KOPT-K1 (cell line): ENCODE data around the gene MLN.
A peak's percentile ranks its signal among the peaks of the same experiment; 100 is the strongest.

Experiments
- H3K27ac ChIP-seq: fragments of 200-600 bp; sonication (generic); 2 replicates; pipeline ENCODE4 v1.5.1; 2016; ENCODE audit warnings: antibody characterized with exemption, mild to moderate bottlenecking, low read depth, low read length; ENCODE audit not compliant: poor library complexity, severe bottlenecking
- H3K36me3 ChIP-seq: fragments of 200-600 bp; sonication (generic); 2 replicates; pipeline ENCODE4 v1.5.1; 2017; ENCODE audit warnings: antibody characterized with exemption, mild to moderate bottlenecking, low read length, moderate library complexity; ENCODE audit not compliant: insufficient read depth
- H3K9me3 ChIP-seq: fragments of 200-600 bp; sonication (generic); 2 replicates; pipeline ENCODE4 v1.5.1; 2017; ENCODE audit warnings: antibody characterized with exemption, low read length, mild to moderate bottlenecking; ENCODE audit not compliant: insufficient read depth, poor library complexity, severe bottlenecking

MLN gene

GRCh38 chr6:33791620-33792019 lies 12.2 kb downstream of the MLN start:
- no peak overlapping the region for H3K27ac ChIP-seq
- H3K36me3 ChIP-seq, result peaks cover 9% of the 10 kb centered on the region
- H3K9me3 ChIP-seq, result no peaks in the 10 kb centered on the region

- peaks cover 16% of the 10 kb centered on the region for H3K36me3 ChIP-seq
- H3K9me3 ChIP-seq, result no peaks in the 10 kb centered on the region
- no peak overlapping the region for H3K27ac ChIP-seq
These were observed 12.9 kb downstream of the MLN start for GRCh38 chr6:33790910-33791309.

GRCh38 chr6:33790379-33790778 lies 13.4 kb downstream of the MLN start:
- Histone ChIP-seq H3K27ac (no peak overlapping the region), H3K9me3 (no peaks in the 10 kb centered on the region), H3K36me3 (peaks cover 22% of the 10 kb centered on the region)

GRCh38 chr6:33789550-33789895 lies 14.3 kb downstream of the MLN start:
- no peaks in the 10 kb centered on the region for H3K9me3 ChIP-seq
- peak overlapping the region; percentile 87 for H3K27ac ChIP-seq
- peaks cover 30% of the 10 kb centered on the region for H3K36me3 ChIP-seq

DNA sequence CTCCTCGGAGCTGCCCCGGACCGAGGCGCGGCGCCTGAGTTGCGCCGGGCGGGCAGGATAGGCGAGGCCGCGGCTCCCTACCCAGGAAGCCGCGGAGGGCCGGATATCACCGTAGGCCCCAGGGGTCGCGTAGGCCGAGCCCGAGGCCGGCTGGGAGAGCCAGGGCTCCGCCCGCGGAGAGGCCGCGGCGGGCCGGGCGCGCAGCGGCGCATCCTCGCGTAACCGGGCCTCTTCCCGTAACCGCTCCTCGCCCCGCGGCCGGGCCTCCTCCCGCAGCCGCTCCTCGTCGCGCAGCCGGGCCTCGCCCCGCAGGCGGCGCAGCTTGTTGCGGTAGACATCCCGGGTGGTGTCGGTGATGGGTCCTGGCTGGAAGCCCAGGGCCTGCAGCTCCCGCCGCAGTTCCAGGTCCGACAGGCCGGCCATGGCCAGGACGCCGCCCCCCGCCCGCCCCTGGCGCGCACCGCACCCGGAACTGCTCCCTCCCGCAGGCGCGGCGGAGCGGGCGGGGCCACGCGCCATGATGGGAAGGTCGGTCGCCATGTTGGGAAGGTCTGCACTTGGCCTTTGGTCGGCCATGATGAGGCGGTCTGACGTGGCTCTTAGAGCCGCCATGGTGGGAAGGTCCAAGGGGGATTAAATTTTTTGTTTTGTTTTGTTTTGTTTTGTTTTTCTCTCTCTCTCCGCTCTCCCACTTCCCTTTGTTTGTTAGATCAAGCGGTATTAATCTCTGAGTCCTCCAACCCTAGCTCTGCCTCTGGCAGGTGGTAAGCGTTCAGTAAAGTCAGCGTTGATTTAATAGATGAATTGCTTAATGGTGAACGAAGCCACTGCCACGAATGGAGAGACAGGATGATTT lies 14.9 kb downstream of the MLN start, which contains the start of gene LEMD2:
Gene LEMD2 (minus strand): TSS at position 437 of the 856 bp plus-strand sequence. CDS start 14 bp downstream, at position 423.
- Histone ChIP-seq H3K9me3 (no peaks in the 10 kb centered on the region), H3K36me3 (peaks cover 36% of the 10 kb centered on the region)

GRCh38 chr6:33787954-33788693 lies 15.7 kb downstream of the MLN start:
- Histone ChIP-seq H3K27ac (peak overlapping the region; percentile 87), H3K36me3 (peaks cover 44% of the 10 kb centered on the region), H3K9me3 (no peaks in the 10 kb centered on the region)

More for the DNA sequence above, 14.9 kb downstream of the MLN start, which contains the start of gene LEMD2:
- H3K27ac ChIP-seq, result peak within 1 kb of the TSS; percentile 87

- Histone ChIP-seq H3K9me3 (no peaks in the 10 kb centered on the region), H3K27ac (peak overlapping the region; percentile 87), H3K36me3 (peaks cover 50% of the 10 kb centered on the region)
These were observed 16.4 kb downstream of the MLN start for GRCh38 chr6:33787346-33787953.

DNA sequence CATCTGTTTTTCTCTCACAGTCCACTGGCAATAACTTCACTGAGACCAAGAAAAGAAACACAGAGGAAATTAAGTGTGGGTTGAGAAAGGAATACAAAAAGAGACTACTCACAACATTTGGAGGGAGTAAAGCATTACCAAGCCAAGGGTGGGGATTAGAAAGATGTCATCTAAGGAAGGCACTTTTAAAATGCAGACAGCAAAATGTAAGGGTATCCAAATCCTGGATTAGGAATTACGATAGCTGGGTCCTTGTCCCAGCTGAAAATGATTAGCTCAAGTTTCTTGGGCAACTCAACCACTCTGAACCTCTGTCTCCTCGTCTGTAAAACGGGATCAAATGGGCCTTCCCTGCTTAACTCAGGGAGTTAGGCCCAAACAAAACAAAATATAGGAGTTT lies 17.1 kb downstream of the MLN start:
- peaks cover 58% of the 10 kb centered on the region for H3K36me3 ChIP-seq
- H3K27ac ChIP-seq, result no peak overlapping the region
- no peaks in the 10 kb centered on the region for H3K9me3 ChIP-seq

GRCh38 chr6:33785778-33786177 lies 18.0 kb downstream of the MLN start:
- Histone ChIP-seq H3K9me3 (no peaks in the 10 kb centered on the region), H3K36me3 (peaks cover 67% of the 10 kb centered on the region), H3K27ac (no peak overlapping the region)

DNA sequence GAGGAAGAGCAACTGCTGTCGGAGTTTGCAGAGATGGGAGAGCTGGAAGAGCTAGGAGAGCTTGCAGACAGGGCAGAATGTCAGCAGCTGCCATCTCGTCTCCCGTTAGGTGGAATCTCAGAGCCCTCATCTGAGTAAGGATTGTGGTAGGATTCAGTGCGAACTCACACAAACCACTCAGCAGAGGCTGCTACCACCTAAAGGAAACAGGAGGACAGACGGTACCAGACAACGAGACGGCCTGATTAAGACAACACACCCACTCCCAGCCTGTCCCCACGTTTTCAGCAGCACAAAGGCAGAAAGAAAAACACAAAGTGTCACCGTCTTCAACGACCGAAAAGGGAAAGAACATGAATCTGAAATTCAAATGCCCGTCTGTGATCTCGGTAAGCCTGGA lies 19.0 kb downstream of the MLN start:
- Histone ChIP-seq H3K36me3 (peaks cover 77% of the 10 kb centered on the region), H3K9me3 (no peaks in the 10 kb centered on the region), H3K27ac (no peak overlapping the region)

DNA sequence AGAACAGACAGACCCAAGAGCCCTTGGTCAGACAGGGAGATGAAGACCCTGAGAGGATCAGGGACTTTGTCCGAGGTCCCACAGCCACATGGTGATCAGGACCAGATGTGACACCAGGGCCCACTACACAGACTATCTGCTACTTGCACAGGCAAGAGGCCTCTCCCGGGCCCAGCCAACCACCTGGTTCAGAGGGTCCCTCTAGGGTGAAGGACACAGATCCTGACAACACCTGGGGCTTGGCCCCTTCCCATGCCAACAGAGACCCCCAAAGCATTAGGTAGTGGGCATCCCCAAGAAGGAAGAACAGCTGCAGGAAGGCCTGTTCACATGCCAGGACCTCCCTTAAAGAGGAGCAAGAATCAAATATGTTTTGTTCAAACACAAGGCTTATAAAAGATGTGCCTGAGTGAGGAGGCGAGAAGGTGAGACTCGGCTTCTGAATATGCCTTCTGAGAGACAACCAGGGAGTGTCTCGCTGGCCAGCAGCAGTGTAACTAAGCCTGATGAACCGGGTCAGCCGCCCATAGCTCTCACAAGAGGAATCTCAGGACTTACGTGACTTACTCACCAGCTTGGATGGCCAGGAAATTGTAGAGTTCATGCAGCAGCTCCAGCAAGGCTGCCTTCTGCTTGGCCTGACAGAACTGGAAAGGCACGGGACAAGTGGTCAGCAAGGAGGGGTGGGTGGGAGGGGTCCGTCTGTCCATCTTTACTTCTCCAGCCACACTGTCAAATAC lies 19.9 kb downstream of the MLN start:
- H3K36me3 ChIP-seq, result peaks cover 85% of the 10 kb centered on the region
- no peak overlapping the region for H3K27ac ChIP-seq

DNA sequence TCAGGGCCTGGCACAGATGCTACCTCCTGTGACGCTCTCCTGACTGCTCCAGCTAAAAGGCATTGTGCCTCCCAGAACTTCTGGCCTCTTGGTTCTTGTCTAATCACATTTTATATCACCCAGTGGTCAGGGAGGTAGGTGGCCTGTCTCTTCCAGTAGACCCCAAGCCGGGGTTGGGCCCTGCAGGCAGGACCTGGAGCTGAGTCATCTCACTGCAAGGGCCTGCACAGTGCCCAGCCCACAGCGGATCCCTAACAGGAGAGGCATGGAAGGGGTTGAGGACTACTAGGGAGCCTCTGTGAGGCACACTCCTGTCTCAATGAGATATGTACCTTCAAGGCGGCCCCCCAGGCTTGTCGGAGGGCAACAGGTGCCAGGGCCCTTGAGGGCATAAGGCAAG lies 21.2 kb downstream of the MLN start:
- H3K36me3 ChIP-seq, result peaks cover 99% of the 10 kb centered on the region

More for the DNA sequence above, 19.9 kb downstream of the MLN start:
- no peaks in the 10 kb centered on the region for H3K9me3 ChIP-seq

GRCh38 chr6:33781131-33781975 lies 22.4 kb downstream of the MLN start:
- H3K9me3 ChIP-seq, result no peaks in the 10 kb centered on the region
- H3K36me3 ChIP-seq, result peaks cover 99% of the 10 kb centered on the region
- H3K27ac ChIP-seq, result no peak overlapping the region

More for the DNA sequence above, 21.2 kb downstream of the MLN start:
- Histone ChIP-seq H3K9me3 (no peaks in the 10 kb centered on the region), H3K27ac (no peak overlapping the region)

GRCh38 chr6:33779895-33780294 lies 23.9 kb downstream of the MLN start:
- H3K9me3 ChIP-seq, result no peaks in the 10 kb centered on the region
- no peak overlapping the region for H3K27ac ChIP-seq
- H3K36me3 ChIP-seq, result peaks cover 99% of the 10 kb centered on the region
